Measurements from ENCODE around the gene EML1.

Gene EML1

DNA sequence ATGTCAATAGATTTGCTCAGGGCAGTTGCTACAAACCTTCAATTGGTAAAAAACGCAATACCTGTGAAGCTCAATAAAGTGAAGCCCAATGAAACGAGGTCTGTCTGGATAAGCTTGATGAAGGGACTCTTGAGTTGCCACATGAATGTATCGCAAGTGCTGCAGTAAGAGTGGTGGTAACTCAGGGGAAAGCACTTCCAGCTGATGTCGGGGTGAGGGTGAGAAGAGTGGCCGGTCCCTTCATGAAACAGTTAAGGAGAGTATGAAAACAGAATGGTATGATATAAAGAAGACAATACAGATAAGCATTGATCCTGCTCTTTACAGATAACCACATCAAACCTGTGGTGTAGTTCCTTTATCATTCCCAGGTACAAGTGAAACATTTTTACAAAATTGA lies 188.6 kb downstream of the EML1 start:
- in situ Hi-C loops (cut with MboI; ENCODE audit: low sequenced_read_pairs) = loop anchor here (5.0 kb wide), 1 partner anchor 215 kb away; no protein-coding TSS in a partner anchor

DNA sequence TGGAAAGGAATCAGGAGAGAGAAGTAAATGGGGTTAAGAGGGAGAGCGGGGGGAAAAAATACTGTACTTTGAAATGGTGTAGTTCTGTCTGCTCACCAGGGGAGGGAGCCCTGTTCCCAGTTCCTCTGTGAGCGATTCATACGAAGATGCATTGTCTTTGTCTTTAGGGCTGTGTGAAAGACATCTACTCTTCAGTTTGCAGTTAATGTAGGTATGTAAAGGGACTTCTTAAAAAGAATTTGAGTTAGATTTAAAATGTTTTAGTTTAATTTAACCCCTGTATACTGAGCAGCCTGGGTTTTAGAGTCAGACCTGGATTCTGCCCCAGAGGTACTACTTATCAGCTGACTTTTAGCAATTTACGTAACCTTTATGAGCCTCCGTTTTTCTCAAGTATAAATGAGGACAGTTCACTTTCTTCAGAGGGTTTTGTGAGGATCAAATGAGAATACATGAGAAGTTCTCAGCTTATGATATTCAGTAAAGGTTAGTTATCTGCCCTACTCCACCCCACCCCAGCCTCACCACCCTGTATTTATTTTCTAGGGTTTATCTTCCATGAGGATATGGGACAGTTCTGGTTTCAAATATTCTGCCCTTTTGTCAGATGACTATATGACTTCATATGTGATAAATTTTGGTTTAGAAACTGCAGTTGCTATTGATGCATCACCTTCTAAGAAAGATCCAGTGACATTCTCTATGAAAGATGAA lies 189.5 kb downstream of the EML1 start:
- in situ Hi-C loops (cut with MboI; ENCODE audit: low sequenced_read_pairs) = loop anchor here (5.0 kb wide), 1 partner anchor 215 kb away; no protein-coding TSS in a partner anchor

DNA sequence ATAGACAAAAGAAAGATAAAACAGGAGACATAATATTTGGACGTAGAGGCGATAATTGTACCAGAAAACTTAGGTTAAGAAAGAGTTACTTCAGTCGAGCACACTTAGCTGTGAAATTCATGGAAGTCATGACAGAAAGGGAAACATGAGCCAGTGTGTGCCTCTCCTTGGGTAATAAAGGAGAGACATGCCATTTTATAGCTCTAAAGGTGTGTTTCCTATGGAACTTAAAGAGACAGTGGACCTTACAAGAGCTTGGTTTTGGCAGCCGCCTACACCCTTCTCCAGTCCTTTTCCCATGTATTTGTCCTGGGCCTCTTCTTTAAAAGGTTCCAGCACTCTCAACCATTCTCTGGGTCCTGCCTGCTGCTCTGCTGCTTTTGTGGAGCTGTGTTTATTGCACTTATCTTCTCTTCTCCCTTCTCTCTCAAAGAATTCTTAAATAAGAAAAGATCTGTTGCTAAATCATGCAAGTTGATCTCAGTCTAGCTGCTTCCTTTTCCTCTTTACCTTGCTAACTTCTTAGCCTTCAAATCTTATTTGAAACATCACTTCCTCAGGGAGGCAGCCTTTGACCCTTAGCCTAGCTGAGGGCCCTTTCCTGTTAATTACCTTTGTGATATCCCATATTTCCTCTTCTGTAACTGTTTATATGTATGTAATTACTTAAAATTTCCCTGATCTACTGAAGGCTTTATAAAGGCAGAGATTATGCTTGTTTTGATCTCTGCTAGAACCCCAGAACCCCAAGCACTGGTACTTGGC lies 190.2 kb downstream of the EML1 start:
- in situ Hi-C loops (cut with MboI; ENCODE audit: low sequenced_read_pairs) = loop anchor here (5.0 kb wide), 1 partner anchor 214 kb away; no protein-coding TSS in a partner anchor

DNA sequence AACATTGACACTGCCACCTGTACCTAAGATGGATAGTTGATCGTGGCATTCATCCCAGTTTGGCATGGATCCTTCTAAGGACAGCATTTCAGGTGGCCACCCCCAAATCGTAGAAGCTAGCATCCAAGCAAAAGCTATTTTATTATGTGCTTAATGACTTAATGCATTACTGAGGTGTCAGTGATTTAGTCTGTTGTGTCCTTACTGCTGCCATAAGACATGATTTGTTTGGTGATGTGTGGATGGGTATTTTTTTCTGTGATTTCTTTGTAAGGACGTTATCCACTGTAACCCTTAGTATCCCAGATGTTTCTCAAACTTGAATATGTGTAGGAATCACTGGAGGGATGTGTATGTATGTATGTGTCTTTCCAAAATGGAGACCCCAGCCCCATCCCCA lies 190.8 kb downstream of the EML1 start:
- in situ Hi-C loops (cut with MboI; ENCODE audit: low sequenced_read_pairs) = loop anchor here (5.0 kb wide), 1 partner anchor 213 kb away; no protein-coding TSS in a partner anchor

DNA sequence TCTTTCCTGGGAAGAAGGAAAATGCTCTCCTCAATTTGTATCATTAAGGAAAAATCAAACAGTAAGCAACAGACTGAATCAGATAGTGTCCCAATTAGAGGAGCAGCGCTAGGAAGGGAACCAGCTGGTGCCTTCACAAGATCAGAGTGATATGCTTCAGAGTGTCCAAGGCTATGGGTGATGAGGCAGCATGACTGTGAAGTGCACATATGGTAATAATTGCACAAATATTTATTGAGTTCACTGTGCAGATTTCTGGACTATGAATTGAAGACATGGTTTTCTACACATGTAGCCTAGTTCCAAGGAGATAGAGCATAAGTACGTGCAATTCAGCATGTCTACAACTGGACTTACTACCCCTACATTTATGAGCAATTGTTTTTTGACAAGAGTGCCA lies 193.2 kb downstream of the EML1 start:
- in situ Hi-C loops (cut with MboI; ENCODE audit: low sequenced_read_pairs) = no loop called here

DNA sequence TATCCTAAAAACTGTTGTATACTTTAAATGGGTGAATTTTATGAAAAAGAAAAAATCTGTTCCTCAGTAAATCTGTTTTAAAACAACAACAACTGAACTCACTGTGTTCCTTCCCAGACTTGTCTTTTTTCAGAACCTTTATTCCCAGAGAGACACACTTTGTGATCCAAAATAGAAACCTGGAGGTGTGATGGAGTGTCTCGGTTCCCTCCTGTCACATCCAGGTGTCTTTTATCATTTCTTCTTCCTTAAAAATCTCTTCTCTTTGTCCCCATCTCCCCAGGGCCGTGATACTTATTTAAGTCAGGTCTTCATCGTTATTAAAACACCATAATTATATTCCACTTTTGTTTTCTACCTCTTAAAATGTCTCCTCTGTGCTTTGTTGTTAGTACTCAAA lies 195.8 kb downstream of the EML1 start:
- in situ Hi-C loops (cut with MboI; ENCODE audit: low sequenced_read_pairs) = no loop called here

DNA sequence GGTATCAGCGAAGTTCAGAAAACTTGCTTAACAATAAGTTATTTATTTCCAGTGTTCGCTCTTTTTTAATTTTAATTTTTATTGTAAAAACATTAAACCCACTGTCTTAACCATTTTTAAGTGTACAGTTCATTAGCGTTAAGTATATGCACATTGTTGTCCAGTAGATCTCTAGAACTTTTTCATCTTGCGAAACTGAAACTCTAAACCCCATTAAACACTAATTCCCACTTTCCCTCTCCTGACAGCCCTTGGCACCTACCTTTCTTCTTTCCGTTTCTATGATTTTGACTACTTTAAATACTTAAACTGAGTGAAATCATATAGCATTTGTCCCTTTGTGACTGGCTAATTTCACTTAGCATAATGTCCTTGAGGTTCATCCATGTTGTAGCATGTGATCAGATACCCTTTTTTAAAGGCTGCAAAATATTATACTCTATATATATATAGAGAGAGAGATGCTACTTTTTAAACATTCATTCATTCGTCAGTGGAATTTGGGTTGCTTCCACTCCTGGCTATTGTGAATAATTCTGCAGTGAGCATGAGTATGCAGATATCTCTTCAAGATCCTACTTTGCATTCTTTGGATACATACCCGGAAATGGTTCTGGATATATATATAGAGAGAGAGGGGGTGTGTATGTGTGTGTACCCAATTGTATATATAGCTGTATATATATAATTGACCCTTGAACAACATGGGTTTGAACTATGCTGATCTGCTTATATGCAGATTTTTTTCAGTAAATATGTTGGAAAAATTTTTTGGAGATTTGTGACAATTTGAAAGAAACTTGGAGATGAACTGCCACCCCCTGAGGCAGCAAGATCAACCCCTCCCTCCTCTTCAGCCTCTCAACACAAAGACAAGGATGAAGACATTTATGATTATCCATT lies 197.3 kb downstream of the EML1 start:
- in situ Hi-C loops (cut with MboI; ENCODE audit: low sequenced_read_pairs) = no loop called here

DNA sequence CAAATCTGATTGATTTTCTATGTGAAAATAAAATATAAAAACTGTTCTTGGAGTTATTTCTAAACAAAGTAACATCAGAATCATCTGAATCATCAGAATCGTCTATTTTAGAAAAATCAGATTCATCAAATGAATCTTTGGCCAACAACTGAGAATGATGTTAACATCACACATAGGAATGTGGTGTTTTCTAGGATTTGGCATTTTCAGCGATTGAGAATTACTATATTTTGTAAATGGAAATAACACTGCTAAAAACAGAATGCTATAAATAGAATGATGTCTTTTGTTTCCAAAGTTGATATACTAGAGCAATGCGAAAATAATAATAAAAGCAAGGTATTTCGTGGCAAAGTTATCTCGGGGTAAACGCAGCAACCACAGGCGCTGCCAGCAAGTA lies 198.1 kb downstream of the EML1 start:
- in situ Hi-C loops (cut with MboI; ENCODE audit: low sequenced_read_pairs) = no loop called here

Measured in HL-60/S4 (cell line).